Activated B cell treated with CpG ODN at 0.5 μM for 24 hours (primary cell): Measurements from ENCODE around the gene MEPCE. TPM values are rescaled to one million over a fixed set of nuclear protein-coding genes. Genes with fewer than 3 reads are reported as not detected.

Source experiments
- ATAC-seq: fragments of 200-7000 bp; cut with Tn5 transposase; one replicate; pipeline ENCODE4 v1.10.0; 2021; ENCODE audit warnings: low read depth, mild to moderate bottlenecking, moderate library complexity
- CTCF ChIA-PET: fragments of 350-600 bp; sonication (Branson Sonifier 250); formaldehyde crosslinking; loops from one replicate; lab custom pipeline; 2021; ENCODE audit warnings: antibody characterized with exemption; lab: Charles Lee
- POLR2A ChIA-PET: fragments of 350-600 bp; sonication (Branson Sonifier 250); formaldehyde crosslinking; loops from one replicate; lab custom pipeline; 2021; ENCODE audit warnings: antibody characterized with exemption; lab: Charles Lee
- DNase-seq: peaks from one replicate; pipeline ENCODE4 v3.0.0; 2022
- H3K27ac Mint-ChIP-seq: one replicate; pipeline ENCODE4 v1.8.0; 2020; ENCODE audit warnings: mixed read lengths
- H3K27me3 Mint-ChIP-seq: one replicate; pipeline ENCODE4 v1.8.0; 2021; ENCODE audit warnings: mixed read lengths
- H3K36me3 Mint-ChIP-seq: one replicate; pipeline ENCODE4 v1.8.0; 2021; ENCODE audit warnings: low read depth, mixed read lengths
- H3K4me1 Mint-ChIP-seq: one replicate; pipeline ENCODE4 v1.8.0; 2021; ENCODE audit warnings: mixed read lengths
- H3K4me3 Mint-ChIP-seq: one replicate; pipeline ENCODE4 v1.8.0; 2020; ENCODE audit warnings: mild to moderate bottlenecking, mixed read lengths
- H3K9me3 Mint-ChIP-seq: one replicate; pipeline ENCODE4 v1.8.0; 2020; ENCODE audit warnings: mixed read lengths
- intact Hi-C: fragments of 100-400 bp; cut with micrococcal nuclease; formaldehyde crosslinking; loops from one replicate; pipeline ENCODE4 v1.15.1; 2024
- total RNA-seq: library from RNA; stranded (reverse); gene quantifications from 2 replicates; pipeline ENCODE4 v1.2.3, GENCODE V29; 2022
- TF ChIP-seq, protein P1 (sequence below): fragments of 200-600 bp; IDR thresholded peaks from one replicate; pipeline ENCODE4 v1.8.0; 2022; ENCODE audit warnings: antibody characterized with exemption, mild to moderate bottlenecking

The MEPCE gene
- total RNA-seq, 1 donor from 2014 or later: 65.5 TPM

DNA sequence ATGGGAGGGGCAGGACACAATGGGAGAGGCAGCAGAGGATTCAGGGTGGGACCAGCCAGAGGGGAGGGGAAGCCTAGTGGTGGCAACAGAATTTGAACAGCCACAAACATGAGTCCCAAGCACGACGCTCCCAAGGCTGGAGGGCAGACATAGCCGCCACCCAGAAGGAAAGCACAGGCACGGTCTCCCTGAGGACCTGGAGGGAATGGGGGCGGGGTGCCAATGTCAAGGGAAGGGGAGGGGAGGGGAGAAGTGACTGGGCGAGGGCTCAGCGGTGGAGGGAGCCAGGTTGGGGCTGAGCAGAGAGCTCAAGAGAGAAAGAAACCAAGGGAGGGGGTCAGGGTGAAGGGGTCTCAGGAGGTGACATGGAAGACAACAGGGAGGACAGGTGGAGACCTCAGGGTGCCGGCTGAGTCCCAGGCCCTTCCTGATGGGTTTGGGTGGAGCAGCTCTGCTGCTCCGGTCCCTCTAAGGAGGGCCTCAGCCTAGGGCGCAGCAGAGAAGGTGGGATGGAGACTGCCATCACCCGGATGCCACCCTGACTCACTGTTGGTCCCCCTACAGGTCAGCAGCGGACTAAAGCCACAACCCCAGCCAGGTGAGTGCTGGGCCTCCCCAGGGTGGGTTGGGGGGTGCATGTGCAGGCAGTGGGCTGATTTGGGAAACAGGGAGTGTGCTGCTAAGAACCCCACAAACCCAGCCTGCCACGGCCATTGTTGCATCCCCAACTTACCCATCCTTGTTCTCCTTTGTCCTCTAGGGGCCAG, 32.1 kb upstream of the MEPCE start:
- peak overlapping the region; percentile 93 for H3K27ac Mint-ChIP-seq
- ChIA-PET POLR2A (interaction anchor here (0.5 to 3.5 kb wide), 10 partner anchors 10 to 1341 kb away, joined by 3 to 31 read pairs (median 7); partner anchors contain the start of genes MEPCE and ZCWPW1), CTCF (no interaction called here)
- H3K36me3 Mint-ChIP-seq: peaks cover 10% of the 10 kb centered on the region
- intact Hi-C loops: no loop called here
- TF ChIP-seq, protein P1, sequence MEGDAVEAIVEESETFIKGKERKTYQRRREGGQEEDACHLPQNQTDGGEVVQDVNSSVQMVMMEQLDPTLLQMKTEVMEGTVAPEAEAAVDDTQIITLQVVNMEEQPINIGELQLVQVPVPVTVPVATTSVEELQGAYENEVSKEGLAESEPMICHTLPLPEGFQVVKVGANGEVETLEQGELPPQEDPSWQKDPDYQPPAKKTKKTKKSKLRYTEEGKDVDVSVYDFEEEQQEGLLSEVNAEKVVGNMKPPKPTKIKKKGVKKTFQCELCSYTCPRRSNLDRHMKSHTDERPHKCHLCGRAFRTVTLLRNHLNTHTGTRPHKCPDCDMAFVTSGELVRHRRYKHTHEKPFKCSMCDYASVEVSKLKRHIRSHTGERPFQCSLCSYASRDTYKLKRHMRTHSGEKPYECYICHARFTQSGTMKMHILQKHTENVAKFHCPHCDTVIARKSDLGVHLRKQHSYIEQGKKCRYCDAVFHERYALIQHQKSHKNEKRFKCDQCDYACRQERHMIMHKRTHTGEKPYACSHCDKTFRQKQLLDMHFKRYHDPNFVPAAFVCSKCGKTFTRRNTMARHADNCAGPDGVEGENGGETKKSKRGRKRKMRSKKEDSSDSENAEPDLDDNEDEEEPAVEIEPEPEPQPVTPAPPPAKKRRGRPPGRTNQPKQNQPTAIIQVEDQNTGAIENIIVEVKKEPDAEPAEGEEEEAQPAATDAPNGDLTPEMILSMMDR: no peak
- H3K27me3 Mint-ChIP-seq: no peaks in the 10 kb centered on the region
- H3K4me3 Mint-ChIP-seq: no peak overlapping the region
- DNase-seq (no peak), ATAC-seq (no peak)
- peaks cover 53% of the 10 kb centered on the region for H3K4me1 Mint-ChIP-seq
- no peaks in the 10 kb centered on the region for H3K9me3 Mint-ChIP-seq

- Mint-ChIP-seq H3K4me1 (peaks cover 46% of the 10 kb centered on the region), H3K27ac (no peak overlapping the region), H3K4me3 (no peak overlapping the region), H3K36me3 (peaks cover 15% of the 10 kb centered on the region), H3K9me3 (no peaks in the 10 kb centered on the region), H3K27me3 (no peaks in the 10 kb centered on the region)
- DNase-seq (no peak), ATAC-seq (no peak)
- ChIA-PET CTCF (no interaction called here), POLR2A (interaction anchor here (0.6 to 3.5 kb wide), 3 partner anchors 22 to 30 kb away, joined by 14 to 31 read pairs (median 24); partner anchors contain the start of genes MEPCE and ZCWPW1)
- TF ChIP-seq, protein P1: no peak
- intact Hi-C loops: no loop called here
Observed at GRCh38 chr7:100398239-100398638, 31.4 kb upstream of the MEPCE start.

GRCh38 chr7:100400041-100400440, 29.6 kb upstream of the MEPCE start:
- Mint-ChIP-seq H3K4me1 (peaks cover 37% of the 10 kb centered on the region), H3K36me3 (peaks cover 16% of the 10 kb centered on the region), H3K27ac (no peak overlapping the region), H3K4me3 (no peak overlapping the region), H3K27me3 (no peaks in the 10 kb centered on the region), H3K9me3 (no peaks in the 10 kb centered on the region)
- ChIA-PET CTCF (no interaction called here), POLR2A (no interaction called here)
- intact Hi-C loops: loop anchor here (10.0 kb wide), 1 partner anchor 405 kb away; no protein-coding TSS in a partner anchor
- ATAC-seq (no peak), DNase-seq (no peak)
- TF ChIP-seq, protein P1: no peak

GRCh38 chr7:100400656-100401055, 29.0 kb upstream of the MEPCE start:
- Mint-ChIP-seq H3K4me1 (peaks cover 33% of the 10 kb centered on the region), H3K9me3 (no peaks in the 10 kb centered on the region), H3K36me3 (peaks cover 16% of the 10 kb centered on the region), H3K27me3 (no peaks in the 10 kb centered on the region), H3K27ac (no peak overlapping the region), H3K4me3 (no peak overlapping the region)
- intact Hi-C loops: loop anchor here (10.0 kb wide), 1 partner anchor 406 kb away; no protein-coding TSS in a partner anchor
- ChIA-PET POLR2A (interaction anchor here (0.7 kb wide), 1 partner anchor 201 kb away, joined by 3 read pairs; no protein-coding TSS in a partner anchor), CTCF (no interaction called here)
- no peak for DNase-seq
- ATAC-seq: no peak
- TF ChIP-seq, protein P1: no peak

DNA sequence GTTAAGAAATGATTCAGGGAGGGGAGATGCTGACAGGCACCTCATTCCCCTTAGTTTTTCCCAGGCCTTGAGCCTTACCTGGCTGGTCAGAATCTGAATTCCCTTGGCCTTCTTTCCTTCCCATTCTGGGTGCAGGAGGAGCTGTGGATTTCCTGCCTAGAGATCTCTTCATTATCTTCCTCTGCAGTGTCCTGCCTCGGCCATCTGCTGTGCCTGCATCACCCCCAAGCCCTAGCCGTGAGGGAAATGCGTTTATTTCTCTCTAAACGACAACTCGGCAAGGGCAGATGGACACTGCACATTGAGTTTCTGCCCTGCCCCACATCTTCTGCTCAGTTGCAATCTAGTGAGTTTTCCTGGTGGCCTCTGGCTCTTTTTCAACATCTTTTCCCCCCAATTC, 27.8 kb upstream of the MEPCE start:
- H3K4me3 Mint-ChIP-seq: no peak overlapping the region
- H3K27ac Mint-ChIP-seq: no peak overlapping the region
- TF ChIP-seq, protein P1: no peak
- DNase-seq: no peak
- H3K4me1 Mint-ChIP-seq: peaks cover 24% of the 10 kb centered on the region
- intact Hi-C loops: loop anchor here (10.0 kb wide), 1 partner anchor 407 kb away; no protein-coding TSS in a partner anchor
- H3K36me3 Mint-ChIP-seq: peaks cover 16% of the 10 kb centered on the region
- POLR2A ChIA-PET: no interaction called here
- CTCF ChIA-PET: no interaction called here
- no peaks in the 10 kb centered on the region for H3K27me3 Mint-ChIP-seq
- ATAC-seq: no peak
- no peaks in the 10 kb centered on the region for H3K9me3 Mint-ChIP-seq
